NT2/D1 (cell line): ENCODE measurements around the gene AHCYL2.

Source experiments
- YY1 ChIP-seq: IDR thresholded peaks from 2 replicates; pipeline ENCODE4 v1.6.1; 2011; ENCODE audit not compliant: insufficient read length, insufficient read depth
- ZNF274 ChIP-seq: IDR thresholded peaks from 2 replicates; pipeline ENCODE4 v1.6.1; 2011; ENCODE audit warnings: mild to moderate bottlenecking, low read depth, low read length

GRCh38 chr7:129245533-129245932 is 20.7 kb downstream of the AHCYL2 start:
- no peak for TF ChIP-seq YY1
- no peak for TF ChIP-seq ZNF274
